ENCODE results near the gene ZBED1.

Gene ZBED1

GRCh38 chrX:2499507-2499906, 1.3 kb downstream of the ZBED1 start:
- DNase-seq (ENCODE audit: low spot score) (no peak), ATAC-seq (ENCODE audit: low read depth) (no peak)
- Histone ChIP-seq H3K27me3 (ENCODE audit: insufficient read depth, poor library complexity, severe bottlenecking) (no peaks in the 10 kb centered on the region), H3K9me3 (ENCODE audit: severe bottlenecking) (no peaks in the 10 kb centered on the region), H3K36me3 (ENCODE audit: low read depth) (peaks cover 24% of the 10 kb centered on the region), H3K4me1 (ENCODE audit: insufficient read depth, poor library complexity, severe bottlenecking) (peaks cover 22% of the 10 kb centered on the region), H3K27ac (ENCODE audit: poor library complexity, severe bottlenecking) (peak overlapping the region; percentile 53), H3K4me3 (ENCODE audit: severe bottlenecking) (peak overlapping the region; percentile 88)
- no peak for TF ChIP-seq CTCF (IDR thresholded peaks at IDR 0.05; ENCODE audit: poor library complexity, severe bottlenecking)

- H3K27ac ChIP-seq (ENCODE audit: poor library complexity, severe bottlenecking): peak overlapping the region; percentile 14
- H3K4me1 ChIP-seq (ENCODE audit: insufficient read depth, poor library complexity, severe bottlenecking): peaks cover 22% of the 10 kb centered on the region
- ATAC-seq (ENCODE audit: low read depth): peak; percentile 7; the same call in 1 of the 3 replicates
- DNase-seq (ENCODE audit: low spot score): no peak
- no peak overlapping the region for H3K4me3 ChIP-seq (ENCODE audit: severe bottlenecking)
- peaks cover 30% of the 10 kb centered on the region for H3K36me3 ChIP-seq (ENCODE audit: low read depth)
- no peak for TF ChIP-seq CTCF (IDR thresholded peaks at IDR 0.05; ENCODE audit: poor library complexity, severe bottlenecking)
- no peaks in the 10 kb centered on the region for H3K27me3 ChIP-seq (ENCODE audit: insufficient read depth, poor library complexity, severe bottlenecking)
- no peaks in the 10 kb centered on the region for H3K9me3 ChIP-seq (ENCODE audit: severe bottlenecking)
Observed at GRCh38 chrX:2498781-2499302, 1.9 kb downstream of the ZBED1 start.

GRCh38 chrX:2497961-2498780, 2.6 kb downstream of the ZBED1 start:
- no peaks in the 10 kb centered on the region for H3K9me3 ChIP-seq (ENCODE audit: severe bottlenecking)
- H3K4me1 ChIP-seq (ENCODE audit: insufficient read depth, poor library complexity, severe bottlenecking): peaks cover 22% of the 10 kb centered on the region
- no peak overlapping the region for H3K4me3 ChIP-seq (ENCODE audit: severe bottlenecking)
- H3K27me3 ChIP-seq (ENCODE audit: insufficient read depth, poor library complexity, severe bottlenecking): no peaks in the 10 kb centered on the region
- H3K27ac ChIP-seq (ENCODE audit: poor library complexity, severe bottlenecking): peak overlapping the region; percentile 14
- no peak for TF ChIP-seq CTCF (IDR thresholded peaks at IDR 0.05; ENCODE audit: poor library complexity, severe bottlenecking)
- no peak for ATAC-seq (ENCODE audit: low read depth)
- peaks cover 34% of the 10 kb centered on the region for H3K36me3 ChIP-seq (ENCODE audit: low read depth)
- no peak for DNase-seq (ENCODE audit: low spot score)

GRCh38 chrX:2495595-2495994, 5.2 kb downstream of the ZBED1 start:
- no peak for DNase-seq (ENCODE audit: low spot score)
- H3K36me3 ChIP-seq (ENCODE audit: low read depth): peaks cover 36% of the 10 kb centered on the region
- ATAC-seq (ENCODE audit: low read depth): no peak
- TF ChIP-seq CTCF (IDR thresholded peaks at IDR 0.05; ENCODE audit: poor library complexity, severe bottlenecking): no peak
- no peak overlapping the region for H3K4me3 ChIP-seq (ENCODE audit: severe bottlenecking)
- H3K27ac ChIP-seq (ENCODE audit: poor library complexity, severe bottlenecking): no peak overlapping the region
- H3K4me1 ChIP-seq (ENCODE audit: insufficient read depth, poor library complexity, severe bottlenecking): peaks cover 22% of the 10 kb centered on the region
- H3K27me3 ChIP-seq (ENCODE audit: insufficient read depth, poor library complexity, severe bottlenecking): no peaks in the 10 kb centered on the region
- H3K9me3 ChIP-seq (ENCODE audit: severe bottlenecking): no peaks in the 10 kb centered on the region
